GM21367 (cell line): ENCODE data around the gene TMEM244.
"Not testable (repeated sequence)": the region's sequence is repeated elsewhere in the genome, so short reads cannot be mapped to it uniquely, and the experiment has no call there.

ENCODE experiments used
- ATAC-seq: cut with Tn5 transposase; IDR thresholded peaks from one replicate; pipeline ENCODE4 v1.9.1; 2021; ENCODE audit not compliant: unreplicated experiment

TMEM244 gene

GRCh38 chr6:129867403-129867802, 6.3 kb upstream of the TMEM244 start:
- ATAC-seq, result no peak

GRCh38 chr6:129866688-129867087, 5.6 kb upstream of the TMEM244 start:
- no peak for ATAC-seq

- ATAC-seq, result no peak
Measured at GRCh38 chr6:129866256-129866655, 5.1 kb upstream of the TMEM244 start.

GRCh38 chr6:129865013-129865412, 3.9 kb upstream of the TMEM244 start:
- no peak for ATAC-seq

- ATAC-seq, result no peak
Measured at GRCh38 chr6:129863664-129864063, 2.5 kb upstream of the TMEM244 start.

GRCh38 chr6:129859524-129859923, 1.6 kb downstream of the TMEM244 start:
- no peak for ATAC-seq

GRCh38 chr6:129857838-129858237, 3.3 kb downstream of the TMEM244 start:
- ATAC-seq, result no peak

GRCh38 chr6:129853996-129854711, 7.0 kb downstream of the TMEM244 start:
- ATAC-seq, result no peak

GRCh38 chr6:129852257-129852858, 8.8 kb downstream of the TMEM244 start:
- ATAC-seq, result no peak

- no peak for ATAC-seq
Measured at GRCh38 chr6:129849456-129849855, 11.7 kb downstream of the TMEM244 start.

GRCh38 chr6:129846761-129847160, 14.4 kb downstream of the TMEM244 start:
- ATAC-seq, result no peak

GRCh38 chr6:129845696-129846095, 15.4 kb downstream of the TMEM244 start:
- no peak for ATAC-seq

GRCh38 chr6:129844118-129844891, 16.8 kb downstream of the TMEM244 start:
- ATAC-seq, result no peak

GRCh38 chr6:129843573-129843972, 17.5 kb downstream of the TMEM244 start:
- ATAC-seq, result no peak

GRCh38 chr6:129842881-129843409, 18.2 kb downstream of the TMEM244 start:
- no peak for ATAC-seq

GRCh38 chr6:129842137-129842536, 19.0 kb downstream of the TMEM244 start:
- ATAC-seq, result no peak

- not testable (repeated sequence) for ATAC-seq
Measured at GRCh38 chr6:129839562-129839961, 21.6 kb downstream of the TMEM244 start.

GRCh38 chr6:129835691-129836090, 25.4 kb downstream of the TMEM244 start:
- ATAC-seq, result no peak

GRCh38 chr6:129832299-129832698, 28.8 kb downstream of the TMEM244 start:
- ATAC-seq, result no peak

- no peak for ATAC-seq
Measured at GRCh38 chr6:129828229-129828628, 32.9 kb downstream of the TMEM244 start.

- ATAC-seq, result no peak
Measured at GRCh38 chr6:129818251-129818650, 42.9 kb downstream of the TMEM244 start.

- no peak for ATAC-seq
Measured at GRCh38 chr6:129817821-129818220, 43.3 kb downstream of the TMEM244 start.
